AG09309 (cell line): ENCODE measurements around the gene ZNF618.
A peak's percentile ranks its signal among the peaks of the same experiment; 100 is the strongest.

Experiments
- DNase-seq: peaks from one replicate; pipeline ENCODE4 v3.0.0-alpha.2; 2010; ENCODE audit warnings: low read depth
- H3K4me3 ChIP-seq: 2 replicates; pipeline ENCODE4 v1.5.1; 2011; ENCODE audit warnings: mild to moderate bottlenecking, low read depth, low read length, moderate library complexity; ENCODE audit not compliant: control insufficient read depth
- TF ChIP-seq, protein P1 (sequence below): IDR thresholded peaks from 2 replicates; pipeline ENCODE4 v1.5.1; 2011; ENCODE audit warnings: mild to moderate bottlenecking, low read depth, low read length, inconsistent platforms; ENCODE audit not compliant: insufficient read depth, control insufficient read depth; ENCODE audit errors: missing control alignments

Gene ZNF618

DNA sequence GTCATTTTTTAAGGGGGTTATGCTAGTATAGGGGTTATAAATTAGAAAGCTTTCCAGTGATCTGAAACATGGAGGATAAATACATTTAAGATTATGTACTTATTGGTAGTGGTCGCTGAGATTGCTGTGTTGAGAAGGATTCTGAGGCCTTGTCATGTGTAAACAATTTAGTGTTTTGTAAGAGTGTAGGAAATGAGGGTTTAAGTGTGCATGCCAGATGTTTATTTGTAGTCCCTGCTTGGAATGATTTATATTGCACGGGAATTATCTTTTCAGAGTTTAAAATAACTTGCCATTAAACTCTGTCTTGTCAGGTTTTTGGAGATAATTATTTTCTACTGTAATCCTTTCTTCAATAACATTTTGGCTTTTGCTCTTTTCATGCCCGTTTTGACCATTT lies 19.4 kb downstream of the ZNF618 start:
- no peak overlapping the region for H3K4me3 ChIP-seq

DNA sequence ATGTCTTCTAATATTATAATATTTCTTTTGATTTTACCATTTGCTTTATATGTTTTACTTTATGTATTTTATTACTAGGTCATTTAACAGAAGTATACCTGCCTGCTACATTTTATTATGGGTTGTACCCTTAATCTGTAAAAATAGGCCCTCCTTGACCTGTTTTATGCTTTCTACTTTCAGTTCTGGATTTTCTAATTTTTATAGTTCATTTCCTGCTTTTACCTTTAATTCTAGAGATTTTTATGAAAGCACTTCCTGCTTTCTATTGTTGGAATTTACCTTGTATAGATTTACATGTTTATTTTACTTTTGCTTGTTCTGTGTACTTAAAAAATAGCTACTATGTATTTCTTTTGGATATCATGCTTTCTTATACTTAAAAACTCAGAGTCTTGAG lies 20.6 kb downstream of the ZNF618 start:
- no peak overlapping the region for H3K4me3 ChIP-seq
- no peak for DNase-seq
- TF ChIP-seq, protein P1, sequence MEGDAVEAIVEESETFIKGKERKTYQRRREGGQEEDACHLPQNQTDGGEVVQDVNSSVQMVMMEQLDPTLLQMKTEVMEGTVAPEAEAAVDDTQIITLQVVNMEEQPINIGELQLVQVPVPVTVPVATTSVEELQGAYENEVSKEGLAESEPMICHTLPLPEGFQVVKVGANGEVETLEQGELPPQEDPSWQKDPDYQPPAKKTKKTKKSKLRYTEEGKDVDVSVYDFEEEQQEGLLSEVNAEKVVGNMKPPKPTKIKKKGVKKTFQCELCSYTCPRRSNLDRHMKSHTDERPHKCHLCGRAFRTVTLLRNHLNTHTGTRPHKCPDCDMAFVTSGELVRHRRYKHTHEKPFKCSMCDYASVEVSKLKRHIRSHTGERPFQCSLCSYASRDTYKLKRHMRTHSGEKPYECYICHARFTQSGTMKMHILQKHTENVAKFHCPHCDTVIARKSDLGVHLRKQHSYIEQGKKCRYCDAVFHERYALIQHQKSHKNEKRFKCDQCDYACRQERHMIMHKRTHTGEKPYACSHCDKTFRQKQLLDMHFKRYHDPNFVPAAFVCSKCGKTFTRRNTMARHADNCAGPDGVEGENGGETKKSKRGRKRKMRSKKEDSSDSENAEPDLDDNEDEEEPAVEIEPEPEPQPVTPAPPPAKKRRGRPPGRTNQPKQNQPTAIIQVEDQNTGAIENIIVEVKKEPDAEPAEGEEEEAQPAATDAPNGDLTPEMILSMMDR, result no peak

More for the DNA sequence above, 19.4 kb downstream of the ZNF618 start:
- peak; percentile 29 for DNase-seq
- TF ChIP-seq, protein P1, result no peak

DNA sequence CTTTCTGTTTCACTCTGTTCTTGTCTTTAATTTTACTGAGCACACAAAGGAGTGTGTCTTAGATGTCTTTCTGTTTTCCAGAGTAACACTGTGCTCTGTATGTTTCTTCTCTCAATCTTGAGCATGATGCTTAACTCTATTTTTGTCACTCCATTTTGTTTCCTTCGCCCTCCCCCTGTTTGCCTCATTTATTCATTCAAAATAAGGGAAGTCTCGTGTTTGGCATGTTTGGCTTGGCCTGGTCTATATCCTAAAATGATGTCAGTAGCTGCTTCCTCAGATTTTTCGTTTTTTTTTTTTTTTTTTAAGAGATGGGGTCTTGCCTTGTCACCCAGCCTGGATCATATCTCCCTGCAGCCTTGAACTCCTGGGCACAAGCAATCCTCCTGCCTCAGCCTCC lies 22.0 kb downstream of the ZNF618 start:
- DNase-seq, result no peak
- TF ChIP-seq, protein P1, result no peak

DNA sequence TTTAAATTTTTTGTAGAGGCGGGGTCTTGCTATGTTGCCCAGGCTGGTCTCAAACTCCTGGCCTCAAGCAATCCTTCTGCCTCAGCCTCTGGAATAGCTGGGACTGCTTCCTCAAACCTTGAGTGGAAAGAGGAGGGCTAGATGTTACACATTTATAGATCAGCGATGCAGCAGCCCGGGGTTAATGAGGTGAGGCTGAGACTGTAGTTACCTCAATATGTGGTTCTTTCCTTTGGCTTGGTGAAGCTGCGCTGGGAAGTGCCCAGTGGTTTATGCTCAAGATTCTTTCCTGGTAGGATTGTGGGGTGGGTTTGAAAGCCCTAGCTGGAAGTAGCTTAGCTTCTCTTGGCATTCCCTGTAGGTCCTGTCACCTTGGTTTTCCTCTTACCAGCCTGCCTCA lies 22.5 kb downstream of the ZNF618 start:
- H3K4me3 ChIP-seq, result no peak overlapping the region
- TF ChIP-seq, protein P1, result no peak
- DNase-seq, result no peak

More for the DNA sequence above, 22.0 kb downstream of the ZNF618 start:
- no peak overlapping the region for H3K4me3 ChIP-seq

DNA sequence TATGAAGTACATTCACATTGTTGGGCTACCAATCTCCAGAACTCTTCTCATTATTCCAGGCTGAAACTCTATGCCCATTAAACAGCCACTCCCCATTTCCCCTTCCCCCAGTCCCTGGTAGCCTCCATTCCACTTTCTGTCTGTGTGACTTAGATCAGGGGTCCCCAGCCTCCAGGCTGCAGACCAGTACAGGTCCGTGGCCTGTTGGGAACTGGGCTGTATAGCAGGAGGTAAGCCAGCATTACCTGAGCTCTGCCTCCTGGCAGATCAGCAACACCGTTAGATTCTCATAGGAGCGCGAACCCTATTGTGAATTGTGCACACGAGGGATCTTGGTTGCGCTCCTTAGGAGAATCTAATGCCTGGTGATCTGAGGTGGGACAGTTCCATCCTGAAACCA lies 23.1 kb downstream of the ZNF618 start:
- no peak for DNase-seq
- H3K4me3 ChIP-seq, result no peak overlapping the region
- TF ChIP-seq, protein P1, result no peak

DNA sequence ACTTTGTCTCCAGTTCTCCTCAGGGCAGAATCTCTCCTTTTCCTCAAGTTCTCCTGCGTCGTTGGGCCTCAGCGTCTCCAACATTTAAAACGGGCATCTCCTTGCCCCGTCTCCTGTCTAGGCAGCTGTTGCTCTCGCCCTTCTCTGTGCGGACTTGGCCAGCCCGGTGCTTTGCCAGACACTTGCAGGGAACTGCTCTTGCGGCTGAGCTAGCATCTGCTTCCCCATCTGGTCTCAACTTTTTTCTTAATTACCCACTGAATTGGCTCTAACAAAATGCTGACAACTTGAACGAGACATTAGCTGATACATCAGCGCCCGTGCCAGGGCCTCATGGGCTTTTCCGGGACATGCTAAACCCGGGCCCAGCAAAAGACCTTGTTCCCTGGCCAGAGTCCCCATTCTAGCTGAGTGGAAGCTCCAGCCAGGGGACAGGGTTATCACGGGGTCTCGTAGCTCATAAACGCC lies 25.1 kb downstream of the ZNF618 start:
- TF ChIP-seq, protein P1, result no peak
- no peak overlapping the region for H3K4me3 ChIP-seq
- no peak for DNase-seq
